HG03457 (cell line): Measurements from ENCODE around the gene STARD13.
"Not testable (repeated sequence)": the region's sequence is repeated elsewhere in the genome, so short reads cannot be mapped to it uniquely, and the experiment has no call there.

ENCODE experiments used
- ATAC-seq: cut with Tn5 transposase; IDR thresholded peaks from one replicate; pipeline ENCODE4 v1.9.1; 2021; ENCODE audit warnings: moderate number of reproducible peaks; ENCODE audit not compliant: unreplicated experiment

The STARD13 gene

GRCh38 chr13:33181264-33181663 lies 104.3 kb downstream of the STARD13 start:
- no peak for ATAC-seq

DNA sequence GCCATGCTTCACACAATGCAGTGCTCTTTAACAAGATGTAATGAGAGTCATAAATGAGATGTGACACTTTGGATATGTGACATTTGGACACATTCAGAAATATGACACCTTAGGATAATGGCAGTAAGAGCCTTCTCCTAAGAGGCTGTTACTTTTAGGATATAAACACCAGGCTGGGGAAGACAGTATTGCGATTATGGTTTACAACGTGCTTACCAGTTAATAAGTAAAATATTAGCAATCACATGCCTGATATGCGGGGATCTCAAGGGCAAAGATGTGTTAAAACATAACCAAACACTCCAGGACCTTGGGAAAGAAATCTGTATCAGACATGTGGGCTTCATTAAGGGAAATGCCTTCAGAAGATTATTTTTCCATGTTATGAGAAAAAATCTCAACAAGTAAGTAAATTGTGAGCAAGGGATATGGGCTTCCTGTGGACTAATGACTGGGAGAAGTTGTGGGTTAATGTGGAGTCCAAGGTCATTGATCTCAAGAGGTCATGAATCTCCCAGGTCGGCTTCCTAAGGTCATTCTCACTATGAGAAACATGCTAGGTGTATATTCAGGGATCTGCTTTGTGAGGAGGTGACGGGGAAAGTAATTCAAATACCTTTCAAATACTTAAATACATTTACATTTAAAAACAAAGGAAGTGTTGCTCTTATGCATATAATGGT lies 105.3 kb downstream of the STARD13 start:
- no peak for ATAC-seq

DNA sequence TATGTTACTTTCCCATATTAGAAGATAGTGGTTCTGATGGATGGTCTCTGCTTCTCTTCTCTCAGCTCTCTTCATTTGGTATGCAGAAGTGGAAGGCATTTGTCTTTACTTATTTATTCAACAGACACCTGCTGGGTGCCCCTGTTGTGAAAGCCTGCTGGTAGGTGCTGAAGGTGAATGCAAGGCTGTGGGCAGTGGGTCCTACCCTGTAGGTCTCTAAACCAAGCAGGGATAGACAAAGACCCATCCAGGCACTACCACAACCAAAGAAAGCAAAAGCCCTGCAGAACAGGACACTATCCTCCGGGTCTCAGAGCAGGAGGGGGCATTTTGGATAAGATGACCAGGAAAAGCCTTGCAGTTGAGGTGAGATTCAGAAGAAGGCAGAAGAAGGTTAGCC lies 106.1 kb downstream of the STARD13 start:
- ATAC-seq: no peak

- ATAC-seq: no peak
Measured at GRCh38 chr13:33178209-33178840, 107.2 kb downstream of the STARD13 start.

DNA sequence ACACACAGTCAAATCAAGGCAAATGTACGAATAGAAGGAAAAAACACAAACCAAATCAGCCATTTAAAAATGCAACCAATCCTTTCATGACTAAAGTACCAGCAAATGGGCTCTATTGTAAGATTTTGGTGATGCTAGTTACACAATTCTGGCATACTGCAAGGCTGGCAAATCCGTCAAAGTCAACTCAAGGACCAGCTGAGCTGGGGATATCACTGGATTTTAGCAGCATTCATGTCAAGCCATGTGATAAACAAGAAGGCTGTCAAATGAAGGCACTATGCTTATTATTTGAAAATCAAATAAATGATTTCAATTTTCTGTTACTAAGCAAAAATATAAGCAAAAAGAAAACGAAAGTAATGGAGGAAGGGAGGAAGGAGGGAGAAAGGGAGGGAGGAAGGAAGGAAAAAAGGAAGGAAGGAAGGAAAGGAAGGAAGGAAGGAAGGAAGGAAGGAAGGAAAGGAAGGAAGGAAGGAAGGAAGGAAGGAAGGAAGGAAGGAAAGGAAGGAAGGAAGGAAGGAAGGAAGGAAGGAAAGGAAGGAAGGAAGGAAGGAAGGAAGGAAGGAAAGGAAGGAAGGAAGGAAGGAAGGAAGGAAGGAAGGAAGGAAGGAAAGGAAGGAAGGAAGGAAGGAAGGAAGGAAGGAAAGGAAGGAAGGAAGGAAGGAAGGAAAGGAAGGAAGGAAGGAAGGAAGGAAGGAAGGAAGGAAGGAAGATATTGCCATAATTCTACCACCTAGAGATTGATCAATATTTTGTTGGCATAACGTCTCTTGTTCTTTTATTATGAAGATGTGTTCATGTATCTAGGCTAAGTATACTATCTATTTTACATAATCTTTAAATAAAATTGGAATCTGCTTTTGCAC lies 108.0 kb downstream of the STARD13 start:
- not testable (repeated sequence) for ATAC-seq

- ATAC-seq: no peak
Measured at GRCh38 chr13:33176526-33176925, 109.0 kb downstream of the STARD13 start.

- no peak for ATAC-seq
Measured at GRCh38 chr13:33175991-33176390, 109.6 kb downstream of the STARD13 start.

- no peak for ATAC-seq
Measured at GRCh38 chr13:33174931-33175330, 110.6 kb downstream of the STARD13 start.

DNA sequence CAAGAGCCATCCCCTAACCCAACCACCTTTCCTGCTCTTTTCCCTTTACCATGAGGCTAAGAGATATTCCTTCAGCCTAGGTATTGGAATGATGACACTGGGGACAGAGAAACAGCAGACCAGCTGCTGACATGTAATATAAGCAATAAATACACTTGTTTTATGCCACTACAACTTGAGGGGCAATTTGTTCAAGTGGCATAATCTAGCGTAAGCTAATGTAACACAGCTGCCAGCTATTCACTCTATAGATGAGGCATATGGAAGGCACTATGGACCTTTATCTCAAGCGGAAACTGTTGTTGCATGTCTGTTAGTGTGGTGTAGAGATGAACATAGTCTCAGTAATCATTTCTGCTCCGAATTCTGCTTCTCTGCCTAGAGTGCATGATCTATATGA lies 111.1 kb downstream of the STARD13 start:
- ATAC-seq: no peak

DNA sequence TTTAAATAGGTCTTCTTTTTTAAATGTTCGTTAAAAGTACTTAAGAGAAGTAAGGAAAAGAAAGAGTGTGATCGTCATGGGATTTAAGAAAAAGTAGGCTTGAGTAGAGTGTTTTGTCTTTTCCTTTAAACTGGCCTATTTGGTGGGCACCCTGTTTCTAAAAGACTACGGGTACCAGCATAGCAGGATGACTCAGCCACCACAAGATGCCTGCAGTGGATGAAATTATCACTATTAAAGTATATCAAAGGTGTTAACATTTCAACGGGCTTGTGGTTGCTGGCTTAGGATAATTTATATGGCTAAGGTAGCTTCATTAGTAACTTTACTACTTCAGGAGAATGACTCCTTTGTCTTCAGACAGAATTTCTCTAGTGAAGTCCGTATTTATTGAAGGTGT lies 112.6 kb downstream of the STARD13 start:
- ATAC-seq: no peak

DNA sequence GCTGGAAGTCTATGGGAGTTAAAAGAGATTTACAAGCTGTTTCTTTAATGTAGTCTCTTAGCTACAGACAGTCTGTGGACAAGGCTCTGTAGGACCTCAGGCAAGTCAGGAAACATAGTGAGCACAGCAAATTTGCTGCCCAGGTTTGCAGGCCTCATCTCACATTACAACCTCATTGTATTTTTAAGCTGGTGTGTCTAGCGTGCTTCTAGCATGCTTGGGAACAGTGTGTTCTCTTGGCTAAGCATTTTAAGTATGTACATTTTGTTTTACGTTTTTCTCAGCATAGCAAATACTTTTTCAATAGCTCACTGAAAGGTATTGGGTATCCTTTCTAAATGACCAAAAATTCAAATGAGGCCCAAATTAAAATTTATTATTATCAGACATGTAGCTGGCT lies 113.2 kb downstream of the STARD13 start:
- ATAC-seq: no peak

DNA sequence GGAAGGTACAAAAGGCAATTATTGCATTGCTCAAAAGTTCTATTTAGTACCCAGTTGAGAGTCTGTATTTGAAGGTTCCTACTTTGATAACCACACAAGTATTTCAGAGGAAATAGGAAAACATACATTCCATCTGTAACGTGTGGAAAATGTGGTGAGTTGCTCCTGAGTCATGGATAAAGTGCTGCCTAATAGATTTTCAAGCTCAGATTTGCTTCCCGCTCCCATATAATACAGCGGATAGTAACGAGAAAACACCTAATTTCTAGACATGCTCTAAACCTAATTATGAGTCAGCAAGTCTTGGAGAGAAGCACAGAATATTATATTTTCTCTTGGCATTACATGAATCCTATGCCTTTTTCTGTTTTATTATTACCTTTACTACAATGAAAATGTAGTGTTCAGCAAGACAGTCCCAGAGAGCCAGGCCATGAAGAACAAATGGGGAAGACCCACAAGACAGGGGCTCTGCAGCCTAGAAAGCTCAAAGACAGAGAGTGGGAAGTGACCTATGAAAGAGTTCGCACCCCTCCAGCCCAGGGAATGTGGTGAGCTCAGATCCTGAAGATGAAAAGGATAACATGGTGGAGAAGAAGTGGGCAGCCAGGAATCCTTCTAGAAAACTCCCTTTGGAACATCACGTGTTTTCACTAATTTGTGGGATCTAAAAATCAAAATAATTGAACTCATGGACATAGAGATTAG lies 116.1 kb downstream of the STARD13 start:
- no peak for ATAC-seq

GRCh38 chr13:33168321-33168960 lies 117.1 kb downstream of the STARD13 start:
- no peak for ATAC-seq

DNA sequence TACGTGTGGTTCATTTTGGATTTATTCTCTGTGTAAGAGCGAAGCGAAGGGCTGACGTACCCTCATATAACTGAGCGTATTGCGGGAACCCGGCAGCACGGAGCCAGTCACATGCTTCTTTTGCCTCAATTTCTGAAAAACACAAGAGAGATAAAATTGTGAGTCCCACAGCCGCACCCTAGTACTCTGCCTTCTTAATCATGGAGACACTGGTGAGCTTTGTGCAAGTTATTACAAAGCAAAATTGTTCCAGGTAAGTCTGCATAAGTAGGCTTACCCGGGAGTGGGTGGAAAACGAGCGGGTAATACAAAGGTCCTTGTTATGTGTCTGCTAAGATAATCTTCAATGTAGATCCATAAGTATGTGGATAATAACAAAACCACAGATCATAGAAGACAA lies 118.1 kb downstream of the STARD13 start:
- ATAC-seq: no peak

GRCh38 chr13:33165787-33166186 lies 119.8 kb downstream of the STARD13 start:
- no peak for ATAC-seq

DNA sequence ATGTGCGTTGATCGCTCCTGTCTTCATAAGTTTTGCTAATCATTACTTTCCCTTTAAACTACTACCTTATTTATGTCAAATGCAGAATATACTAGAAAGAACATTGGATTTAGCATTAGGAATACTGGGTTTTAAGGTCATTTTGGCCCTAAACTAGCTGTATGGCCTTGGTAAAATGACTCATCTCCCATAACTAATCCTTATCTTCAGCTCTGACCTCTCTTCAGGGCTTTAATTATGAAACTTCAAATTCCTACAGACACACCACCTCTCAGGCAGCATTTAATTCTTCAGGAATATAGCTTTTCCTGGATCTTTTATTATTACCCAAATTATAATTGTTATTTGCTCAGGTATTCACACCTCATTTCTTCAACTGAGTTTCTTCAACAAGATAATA lies 121.2 kb downstream of the STARD13 start:
- no peak for ATAC-seq

DNA sequence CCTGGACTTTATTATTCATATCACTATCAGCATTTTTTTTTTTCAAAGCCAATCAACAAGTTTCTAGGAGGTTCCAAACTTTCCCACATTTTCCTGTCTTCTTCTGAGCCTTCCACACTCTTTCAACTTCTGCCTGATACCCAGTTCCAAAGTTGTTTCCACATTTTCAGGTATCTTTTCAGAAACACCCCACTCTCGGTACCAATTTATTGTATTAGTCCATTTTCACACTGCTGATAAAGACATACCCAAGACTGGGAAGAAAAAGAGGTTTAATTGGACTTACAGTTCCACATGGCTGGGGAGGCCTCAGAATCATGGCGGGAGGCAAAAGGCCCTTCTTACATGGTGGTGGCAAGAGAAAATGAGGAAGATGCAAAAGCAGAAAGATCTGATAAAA lies 122.8 kb downstream of the STARD13 start:
- not testable (repeated sequence) for ATAC-seq

DNA sequence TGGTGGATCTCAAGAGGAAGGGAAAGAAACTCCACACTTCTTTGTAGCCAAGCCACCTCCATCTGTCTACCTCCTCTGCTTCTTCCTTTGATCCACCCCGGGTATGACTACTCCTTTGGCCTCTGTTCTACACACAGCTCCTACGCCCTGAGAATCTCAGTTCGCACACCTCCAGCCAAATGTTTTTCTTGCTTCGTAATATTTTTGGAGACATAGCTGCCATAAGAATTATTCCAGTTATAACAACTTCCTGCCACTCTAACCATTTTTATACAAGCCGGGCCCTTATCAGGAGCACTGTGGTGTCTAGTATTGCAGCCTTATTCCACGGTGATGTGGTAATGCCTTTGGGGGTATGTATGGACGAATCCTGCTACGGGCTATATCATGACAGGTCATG lies 126.7 kb downstream of the STARD13 start:
- ATAC-seq: no peak

GRCh38 chr13:33158271-33158670 lies 127.3 kb downstream of the STARD13 start:
- no peak for ATAC-seq

GRCh38 chr13:33154911-33155310 lies 130.6 kb downstream of the STARD13 start:
- ATAC-seq: no peak
